ENCODE data around the gene UMPS. TPM values are rescaled to one million over a fixed set of nuclear protein-coding genes. Genes with fewer than 3 reads are reported as not detected.
"Not testable (repeated sequence)": the region's sequence is repeated elsewhere in the genome, so short reads cannot be mapped to it uniquely, and the experiment has no call there.

UMPS gene
- total RNA-seq, 1 donor from 2014 or later, result 18.3 TPM

GRCh38 chr3:124773351-124774326 is 43.4 kb downstream of the UMPS start:
- peak; percentile 56 for DNase-seq (ENCODE audit: low spot score)
- intact Hi-C loops (cut with DNase I), result no loop called here
- no peak for ATAC-seq

- peak; percentile 34 for ATAC-seq
- intact Hi-C loops (cut with DNase I), result no loop called here
- no peak for DNase-seq (ENCODE audit: low spot score)
Measured at GRCh38 chr3:124774327-124774718, 44.1 kb downstream of the UMPS start.

- DNase-seq (ENCODE audit: low spot score), result no peak
- no peak for ATAC-seq
- intact Hi-C loops (cut with DNase I), result no loop called here
Measured at GRCh38 chr3:124774841-124775402, 44.7 kb downstream of the UMPS start.

- intact Hi-C loops (cut with DNase I), result no loop called here
- ATAC-seq, result no peak
- DNase-seq (ENCODE audit: low spot score), result no peak
Measured at GRCh38 chr3:124775877-124776276, 45.6 kb downstream of the UMPS start.

GRCh38 chr3:124776856-124777255 is 46.6 kb downstream of the UMPS start:
- no peak for DNase-seq (ENCODE audit: low spot score)
- no peak for ATAC-seq
- intact Hi-C loops (cut with DNase I), result no loop called here

GRCh38 chr3:124777762-124778470 is 47.7 kb downstream of the UMPS start:
- intact Hi-C loops (cut with DNase I), result no loop called here
- ATAC-seq, result no peak
- no peak for DNase-seq (ENCODE audit: low spot score)

GRCh38 chr3:124779116-124779515 is 48.9 kb downstream of the UMPS start:
- DNase-seq (ENCODE audit: low spot score) (no peak), ATAC-seq (no peak)
- intact Hi-C loops (cut with DNase I), result no loop called here

GRCh38 chr3:124779751-124780191 is 49.5 kb downstream of the UMPS start:
- DNase-seq (ENCODE audit: low spot score) (no peak), ATAC-seq (peak; percentile 5)
- intact Hi-C loops (cut with DNase I), result no loop called here

- DNase-seq (ENCODE audit: low spot score) (peak; percentile 85), ATAC-seq (peak; percentile 93)
- intact Hi-C loops (cut with DNase I), result no loop called here
Measured at GRCh38 chr3:124780356-124780755, 50.1 kb downstream of the UMPS start.

- peak; percentile 80 for DNase-seq (ENCODE audit: low spot score)
- intact Hi-C loops (cut with DNase I), result no loop called here
- peak; percentile 88 for ATAC-seq
Measured at GRCh38 chr3:124780761-124781475, 50.7 kb downstream of the UMPS start.

- ATAC-seq, result no peak
- DNase-seq (ENCODE audit: low spot score), result no peak
- intact Hi-C loops (cut with DNase I), result no loop called here
Measured at GRCh38 chr3:124781476-124782376, 51.5 kb downstream of the UMPS start.

- DNase-seq (ENCODE audit: low spot score); intact Hi-C loops (cut with DNase I): not testable (repeated sequence)
Measured at GRCh38 chr3:124782377-124782712, 52.1 kb downstream of the UMPS start.

GRCh38 chr3:124783696-124784095 is 53.4 kb downstream of the UMPS start:
- intact Hi-C loops (cut with DNase I), result no loop called here
- no peak for DNase-seq (ENCODE audit: low spot score)
- no peak for ATAC-seq

More at GRCh38 chr3:124782377-124782712, 52.1 kb downstream of the UMPS start:
- ATAC-seq, result not testable (repeated sequence)

GRCh38 chr3:124784686-124785382 is 54.6 kb downstream of the UMPS start:
- DNase-seq (ENCODE audit: low spot score) (no peak), ATAC-seq (no peak)
- intact Hi-C loops (cut with DNase I), result no loop called here

GRCh38 chr3:124785973-124786372 is 55.7 kb downstream of the UMPS start:
- ATAC-seq (peak; percentile 21), DNase-seq (ENCODE audit: low spot score) (no peak)
- intact Hi-C loops (cut with DNase I), result no loop called here

GRCh38 chr3:124786511-124787241 is 56.4 kb downstream of the UMPS start:
- no peak for DNase-seq (ENCODE audit: low spot score)

More at GRCh38 chr3:124786511-124787241, 56.4 kb downstream of the UMPS start:
- peak; percentile 57 for ATAC-seq
- intact Hi-C loops (cut with DNase I), result no loop called here

Data from sciatic nerve (tissue), 2 donors.